PC-9 (cell line): Measurements from ENCODE around the gene RAB24. TPM values are rescaled to one million over a fixed set of nuclear protein-coding genes. Genes with fewer than 3 reads are reported as not detected.

Source experiments
- BruUV-seq: library from RNA; stranded (reverse); fragments of 400-500 nt; replicated peaks from 2 replicates; lab custom pipeline; 2021; lab: Mats Ljungman, UMichigan
- CTCF ChIA-PET: fragments of 300-600 bp; sonication (Branson Sonifier 250); formaldehyde crosslinking; loops from one replicate; lab custom pipeline; 2022; ENCODE audit warnings: antibody characterized with exemption; lab: Charles Lee
- POLR2A ChIA-PET: fragments of 300-600 bp; sonication (Branson Sonifier 250); formaldehyde crosslinking; loops from one replicate; lab custom pipeline; 2022; ENCODE audit warnings: antibody characterized with exemption; ENCODE audit not compliant: unreplicated experiment; lab: Charles Lee
- DNase-seq, 2 experiments: peaks; one replicate each; pipeline versions ENCODE4 v3.0.0 to v3.0.0-alpha.2; 2015 to 2022; ENCODE audit warnings: mixed read lengths in 1 of 2
- H2AFZ ChIP-seq: fragments of 200-600 bp; sonication (generic); 2 replicates; pipeline ENCODE4 v1.8.1; 2017; ENCODE audit warnings: antibody characterized with exemption
- H3F3A ChIP-seq: fragments of 200-600 bp; sonication (generic); 2 replicates; pipeline ENCODE4 v1.8.1; 2017; ENCODE audit warnings: antibody characterized with exemption, mild to moderate bottlenecking, low read depth; ENCODE audit not compliant: insufficient read depth
- H3K27ac ChIP-seq: fragments of 200-600 bp; sonication (generic); 2 replicates; pipeline ENCODE4 v1.6.1; 2016; ENCODE audit warnings: mixed run types
- H3K27me3 ChIP-seq: fragments of 200-600 bp; sonication (generic); 2 replicates; pipeline ENCODE4 v1.6.1; 2016; ENCODE audit warnings: low read depth, mixed run types; ENCODE audit not compliant: insufficient read depth
- H3K36me3 ChIP-seq: fragments of 200-600 bp; sonication (generic); 2 replicates; pipeline ENCODE4 v1.6.1; 2016; ENCODE audit warnings: low read depth, mixed run types
- H3K4me1 ChIP-seq: fragments of 200-600 bp; sonication (generic); replicated peaks from 2 replicates; pipeline ENCODE4 v1.6.1; 2016; ENCODE audit warnings: mixed run types; ENCODE audit not compliant: insufficient read depth
- H3K4me2 ChIP-seq: fragments of 200-600 bp; sonication (generic); 2 replicates; pipeline ENCODE4 v1.6.1; 2017; ENCODE audit warnings: mixed run types
- H3K4me3 ChIP-seq: fragments of 200-600 bp; sonication (generic); 2 replicates; pipeline ENCODE4 v1.6.1; 2016; ENCODE audit warnings: mixed run types
- H3K79me2 ChIP-seq: fragments of 200-600 bp; sonication (generic); 2 replicates; pipeline ENCODE4 v1.6.1; 2017; ENCODE audit warnings: low read depth, mixed run types
- H3K9me2 ChIP-seq: fragments of 200-600 bp; sonication (generic); 2 replicates; pipeline ENCODE4 v1.8.1; 2017; ENCODE audit warnings: mild to moderate bottlenecking; ENCODE audit not compliant: insufficient read depth
- H3K9me3 ChIP-seq: fragments of 200-600 bp; sonication (generic); 2 replicates; pipeline ENCODE4 v1.8.1; 2016; ENCODE audit warnings: low read depth; ENCODE audit not compliant: insufficient read depth
- H4K20me1 ChIP-seq: fragments of 200-600 bp; sonication (generic); 2 replicates; pipeline ENCODE4 v1.8.1; 2017; ENCODE audit not compliant: insufficient read depth
- EZH2 ChIP-seq: fragments of 200-600 bp; sonication (generic); IDR thresholded peaks from 2 replicates; pipeline ENCODE4 v1.8.0; 2017; ENCODE audit warnings: antibody characterized with exemption, low read depth
- intact Hi-C: fragments of 100-400 bp; cut with micrococcal nuclease; formaldehyde crosslinking; loops from one replicate; pipeline ENCODE4 v1.10.0; 2022; ENCODE audit not compliant: unreplicated experiment
- total RNA-seq: library from RNA; stranded (reverse); gene quantifications from 2 replicates; pipeline ENCODE4 v1.2.3, GENCODE V29; 2021
- TF ChIP-seq, protein P1 (sequence below): fragments of 200-600 bp; sonication (generic); conservative IDR thresholded peaks from 2 replicates; pipeline ENCODE4 v1.6.1; 2017; ENCODE audit warnings: mixed run types, antibody characterized with exemption, mild to moderate bottlenecking, moderate library complexity

The RAB24 gene
- total RNA-seq, 1 experiment from 2014 or later, result 16.9 TPM

DNA sequence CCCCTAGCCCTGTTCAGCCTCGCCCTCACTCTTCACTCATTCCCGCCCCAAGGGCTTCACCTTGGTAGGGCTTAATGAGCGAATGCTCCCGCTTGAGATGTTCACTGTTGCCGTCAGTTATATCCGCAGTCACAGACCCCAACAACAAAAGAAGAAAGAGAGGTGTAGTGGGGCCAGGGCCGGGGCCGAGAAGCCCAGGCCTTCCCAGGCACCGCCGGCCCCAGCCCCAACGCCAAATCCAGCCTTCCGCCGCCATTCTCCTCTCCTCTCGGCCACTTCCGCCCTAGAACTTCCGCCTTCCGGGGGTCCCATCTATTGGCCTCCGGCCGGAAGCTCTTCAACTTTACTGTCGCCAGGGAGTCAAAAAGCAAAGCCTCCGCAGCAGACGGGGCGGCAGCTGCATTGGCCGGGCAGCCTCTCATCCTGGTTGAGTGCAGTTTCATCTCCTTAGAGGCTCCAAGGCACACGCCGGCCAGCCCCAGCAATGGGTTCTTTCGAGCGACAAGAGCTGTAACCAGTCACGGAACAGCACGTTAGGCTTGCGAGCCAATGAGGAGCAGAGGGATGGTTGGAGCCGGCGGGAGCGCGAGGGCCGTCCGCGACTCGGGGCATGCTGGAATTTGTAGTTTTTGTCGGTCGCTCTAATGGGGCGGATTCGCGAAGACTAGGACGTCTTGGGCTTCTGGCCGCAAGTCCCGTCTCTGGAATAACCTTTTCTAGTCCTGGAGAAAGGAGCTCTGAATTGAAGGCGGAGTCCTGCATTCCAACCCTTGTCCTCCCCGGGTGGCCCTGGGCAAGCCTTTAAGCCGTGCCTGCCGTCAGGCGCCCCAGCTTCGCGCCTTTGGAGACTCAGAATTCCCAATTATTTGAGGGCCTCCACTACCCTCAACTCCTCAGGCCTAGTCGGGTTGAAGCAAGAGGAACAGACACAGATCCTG is 48.1 kb upstream of the RAB24 start, which contains the start of gene LMAN2:
Gene LMAN2, minus strand, starts transcription at position 277 of the 938 bp plus-strand sequence. Its CDS starts 21 bp downstream, at position 256.
- H3K79me2 ChIP-seq, result peaks cover 47% of the 10 kb centered on the region
- ChIA-PET POLR2A (interaction anchor here (0.5 to 0.9 kb wide), 5 partner anchors 13 to 822 kb away, joined by 3 to 12 read pairs (median 7); no protein-coding TSS in a partner anchor), CTCF (interaction anchor here (0.6 to 1.3 kb wide), 8 partner anchors 15 to 74 kb away, joined by 3 to 12 read pairs (median 4); partner anchors contain the start of gene GRK6)
- H3K9me2 ChIP-seq, result no peaks in the 10 kb centered on the region
- H4K20me1 ChIP-seq, result peaks cover 11% of the 10 kb centered on the region
- peak within 1 kb of the TSS; percentile 81 for H2AFZ ChIP-seq
- peak within 1 kb of the TSS; percentile 88 for H3K4me2 ChIP-seq
- 0 out of 2 replicates have a peak, but pooled peaks cover 8% of the 10 kb centered on the region for H3F3A ChIP-seq
- intact Hi-C loops, result loop anchor here (5.0 kb wide), 1 partner anchor 41 kb away; no protein-coding TSS in a partner anchor
- peak within 1 kb of the TSS; percentile 85 for H3K27ac ChIP-seq
- no peaks in the 10 kb centered on the region for H3K27me3 ChIP-seq
- H3K4me3 ChIP-seq, result peak within 1 kb of the TSS; percentile 78
- TF ChIP-seq, protein P1, sequence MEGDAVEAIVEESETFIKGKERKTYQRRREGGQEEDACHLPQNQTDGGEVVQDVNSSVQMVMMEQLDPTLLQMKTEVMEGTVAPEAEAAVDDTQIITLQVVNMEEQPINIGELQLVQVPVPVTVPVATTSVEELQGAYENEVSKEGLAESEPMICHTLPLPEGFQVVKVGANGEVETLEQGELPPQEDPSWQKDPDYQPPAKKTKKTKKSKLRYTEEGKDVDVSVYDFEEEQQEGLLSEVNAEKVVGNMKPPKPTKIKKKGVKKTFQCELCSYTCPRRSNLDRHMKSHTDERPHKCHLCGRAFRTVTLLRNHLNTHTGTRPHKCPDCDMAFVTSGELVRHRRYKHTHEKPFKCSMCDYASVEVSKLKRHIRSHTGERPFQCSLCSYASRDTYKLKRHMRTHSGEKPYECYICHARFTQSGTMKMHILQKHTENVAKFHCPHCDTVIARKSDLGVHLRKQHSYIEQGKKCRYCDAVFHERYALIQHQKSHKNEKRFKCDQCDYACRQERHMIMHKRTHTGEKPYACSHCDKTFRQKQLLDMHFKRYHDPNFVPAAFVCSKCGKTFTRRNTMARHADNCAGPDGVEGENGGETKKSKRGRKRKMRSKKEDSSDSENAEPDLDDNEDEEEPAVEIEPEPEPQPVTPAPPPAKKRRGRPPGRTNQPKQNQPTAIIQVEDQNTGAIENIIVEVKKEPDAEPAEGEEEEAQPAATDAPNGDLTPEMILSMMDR, result no peak
- no peak for TF ChIP-seq EZH2
- 0 out of 2 replicates have a peak, but pooled peaks cover 6% of the 10 kb centered on the region for H3K36me3 ChIP-seq
- TSS peak; percentile 91 for BruUV-seq
- peaks cover 20% of the 10 kb centered on the region for H3K4me1 ChIP-seq
- peak; percentile 88 to 92 for DNase-seq
- no peaks in the 10 kb centered on the region for H3K9me3 ChIP-seq

DNA sequence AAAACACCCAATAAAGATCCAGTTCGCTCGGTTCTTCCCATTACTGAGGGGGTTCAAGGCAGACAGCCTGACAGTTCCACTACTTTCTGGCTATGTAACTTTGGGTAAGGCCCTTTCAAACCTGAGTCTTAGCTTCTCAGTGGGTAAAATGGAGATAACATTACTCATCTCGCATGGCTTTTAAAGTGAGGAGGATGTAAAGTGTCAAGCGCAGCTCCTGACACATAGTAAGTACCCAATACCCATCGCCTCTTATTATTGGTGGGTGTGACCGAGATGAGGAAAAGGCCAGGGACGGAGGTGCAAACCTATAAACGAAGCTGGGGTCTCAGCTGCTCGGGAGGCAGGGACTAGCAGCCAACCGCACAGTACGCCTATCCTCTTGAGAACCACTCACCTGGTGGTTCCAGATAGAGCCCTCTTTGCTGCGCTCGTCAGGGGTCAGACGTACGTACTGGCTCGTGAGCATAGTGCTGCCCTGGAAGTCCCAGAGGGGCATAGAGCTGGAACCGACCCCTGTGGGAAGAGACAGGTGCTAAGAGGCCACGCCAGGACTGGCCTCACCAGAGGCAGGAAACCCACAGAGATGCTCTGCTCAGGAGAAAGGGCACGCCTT is 47.4 kb upstream of the RAB24 start:
- ChIA-PET CTCF (interaction anchor here (0.6 to 1.3 kb wide), 3 partner anchors 16 to 33 kb away, joined by 3 to 12 read pairs (median 4); no protein-coding TSS in a partner anchor), POLR2A (interaction anchor here (0.6 kb wide), 1 partner anchor 97 kb away, joined by 4 read pairs; no protein-coding TSS in a partner anchor)
- Histone ChIP-seq H3K27ac (peak overlapping the region; percentile 85), H3K9me2 (no peaks in the 10 kb centered on the region), H3K27me3 (no peaks in the 10 kb centered on the region), H3K4me2 (peak overlapping the region; percentile 88), H3K9me3 (no peaks in the 10 kb centered on the region), H4K20me1 (peaks cover 18% of the 10 kb centered on the region), H3K36me3 (0 out of 2 replicates have a peak, but pooled peaks cover 6% of the 10 kb centered on the region), H3K4me1 (peaks cover 20% of the 10 kb centered on the region), H3F3A (0 out of 2 replicates have a peak, but pooled peaks cover 8% of the 10 kb centered on the region), H3K4me3 (peak overlapping the region; percentile 78), H2AFZ (peak overlapping the region; percentile 81), H3K79me2 (peaks cover 54% of the 10 kb centered on the region)
- intact Hi-C loops, result loop anchor here (5.0 kb wide), 1 partner anchor 41 kb away; no protein-coding TSS in a partner anchor
- DNase-seq, result no peak
- TSS peak; percentile 44 for BruUV-seq
- no peak for TF ChIP-seq EZH2

DNA sequence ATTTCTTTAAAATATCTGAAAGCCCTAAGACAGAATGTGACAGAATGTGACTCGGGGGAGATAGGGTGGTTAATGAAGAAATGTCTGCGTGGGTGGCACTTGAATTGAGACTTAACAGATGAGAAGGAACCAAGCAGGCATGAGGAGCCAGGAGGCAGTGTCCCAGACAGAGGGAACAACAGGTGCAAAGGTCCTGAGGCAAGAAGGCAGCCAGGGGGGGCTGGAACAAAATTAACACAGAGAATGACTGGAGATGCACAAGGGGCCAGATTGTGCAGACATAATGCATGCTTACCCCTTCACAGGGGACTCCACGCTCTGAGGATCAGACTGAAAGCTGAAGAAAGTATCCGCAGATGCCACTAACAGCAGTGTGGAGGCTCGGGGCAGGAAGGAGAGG is 46.2 kb upstream of the RAB24 start:
- no TSS peak for BruUV-seq
- intact Hi-C loops, result loop anchor here (5.0 kb wide), 1 partner anchor 43 kb away; no protein-coding TSS in a partner anchor
- DNase-seq, result no peak
- H3K36me3 ChIP-seq, result 0 out of 2 replicates have a peak, but pooled peaks cover 6% of the 10 kb centered on the region
- no peaks in the 10 kb centered on the region for H3K27me3 ChIP-seq
- ChIA-PET CTCF (interaction anchor here (0.6 kb wide), 1 partner anchor 54 kb away, joined by 8 read pairs; no protein-coding TSS in a partner anchor), POLR2A (no interaction called here)
- peaks cover 27% of the 10 kb centered on the region for H4K20me1 ChIP-seq
- peaks cover 60% of the 10 kb centered on the region for H3K79me2 ChIP-seq
- TF ChIP-seq EZH2, result no peak
- TF ChIP-seq, protein P1, result no peak
- H2AFZ ChIP-seq, result no peak overlapping the region
- no peaks in the 10 kb centered on the region for H3K9me3 ChIP-seq
- H3K9me2 ChIP-seq, result no peaks in the 10 kb centered on the region
- peak overlapping the region; percentile 78; the same call in 1 of the 2 replicates for H3K4me3 ChIP-seq
- 0 out of 2 replicates have a peak, but pooled peaks cover 8% of the 10 kb centered on the region for H3F3A ChIP-seq
- H3K27ac ChIP-seq, result no peak overlapping the region
- peaks cover 20% of the 10 kb centered on the region for H3K4me1 ChIP-seq
- peak overlapping the region; percentile 88 for H3K4me2 ChIP-seq
